MM.1S (cell line): ENCODE measurements around the gene TAF9B.
A peak's percentile ranks its signal among the peaks of the same experiment; 100 is the strongest.
"Not testable (repeated sequence)": the region's sequence is repeated elsewhere in the genome, so short reads cannot be mapped to it uniquely, and the experiment has no call there.

Experiments used
- DNase-seq: peaks from one replicate; pipeline ENCODE4 v3.0.0-alpha.2; 2015
- H2AFZ ChIP-seq: fragments of 300-600 bp; sonication (generic); 2 replicates; pipeline ENCODE4 v1.6.0; 2016; ENCODE audit warnings: antibody characterized with exemption, low read length
- H3F3A ChIP-seq: fragments of 300-600 bp; sonication (generic); 2 replicates; pipeline ENCODE4 v1.6.1; 2016; ENCODE audit warnings: mild to moderate bottlenecking, antibody characterized with exemption, low read length, moderate library complexity, mixed read lengths; ENCODE audit not compliant: insufficient read depth
- H3K27ac ChIP-seq: fragments of 300-600 bp; sonication (generic); 2 replicates; pipeline ENCODE4 v1.5.1; 2016; ENCODE audit warnings: mild to moderate bottlenecking, low read length
- H3K27me3 ChIP-seq: fragments of 300-600 bp; sonication (generic); replicated peaks from 2 replicates; pipeline ENCODE4 v1.6.0; 2016; ENCODE audit warnings: low read length; ENCODE audit not compliant: insufficient read depth
- H3K36me3 ChIP-seq: fragments of 300-600 bp; sonication (generic); replicated peaks from 2 replicates; pipeline ENCODE4 v1.6.1; 2016; ENCODE audit warnings: mild to moderate bottlenecking, low read length, mixed read lengths; ENCODE audit not compliant: insufficient read depth
- H3K4me1 ChIP-seq: fragments of 300-600 bp; sonication (generic); 2 replicates; pipeline ENCODE4 v1.6.1; 2016; ENCODE audit warnings: low read length, mixed read lengths
- H3K4me2 ChIP-seq: fragments of 300-600 bp; sonication (generic); 2 replicates; pipeline ENCODE4 v1.6.0; 2016; ENCODE audit warnings: low read depth, low read length
- H3K4me3 ChIP-seq: fragments of 300-600 bp; sonication (generic); 2 replicates; pipeline ENCODE4 v1.5.1; 2016; ENCODE audit warnings: low read length, mixed read lengths
- H3K79me2 ChIP-seq: fragments of 300-600 bp; sonication (generic); 2 replicates; pipeline ENCODE4 v1.6.1; 2016; ENCODE audit warnings: mixed run types, low read length, mixed read lengths
- H3K9ac ChIP-seq: fragments of 300-600 bp; sonication (generic); 2 replicates; pipeline ENCODE4 v1.6.1; 2016; ENCODE audit warnings: low read length, mixed read lengths
- H3K9me2 ChIP-seq: fragments of 300-600 bp; sonication (generic); replicated peaks from 2 replicates; pipeline ENCODE4 v1.6.1; 2016; ENCODE audit warnings: mild to moderate bottlenecking, low read length, mixed read lengths; ENCODE audit not compliant: insufficient read depth
- H3K9me3 ChIP-seq: fragments of 300-600 bp; sonication (generic); replicated peaks from 2 replicates; pipeline ENCODE4 v1.6.1; 2016; ENCODE audit warnings: mild to moderate bottlenecking, low read length, mixed read lengths; ENCODE audit not compliant: insufficient read depth
- H4K20me1 ChIP-seq: fragments of 300-600 bp; sonication (generic); 2 replicates; pipeline ENCODE4 v1.6.1; 2016; ENCODE audit warnings: mild to moderate bottlenecking, low read length, moderate library complexity, mixed read lengths; ENCODE audit not compliant: insufficient read depth
- EZH2 ChIP-seq: fragments of 300-600 bp; sonication (generic); optimal IDR thresholded peaks from 2 replicates; pipeline ENCODE3; 2017; ENCODE audit warnings: low read depth, mild to moderate bottlenecking, antibody characterized with exemption, low read length, mixed read lengths
- EZH2phosphoT487 ChIP-seq: fragments of 300-600 bp; sonication (generic); IDR thresholded peaks from 2 replicates; pipeline ENCODE4 v1.6.1; 2018; ENCODE audit warnings: antibody characterized with exemption, low read length
- TF ChIP-seq, protein P1 (sequence below): fragments of 300-600 bp; sonication (generic); IDR thresholded peaks from 2 replicates; pipeline ENCODE4 v1.5.1; 2016; ENCODE audit warnings: antibody characterized with exemption, low read length, mixed read lengths

Gene TAF9B

GRCh38 chrX:78147002-78147540, 7.6 kb upstream of the TAF9B start:
- not testable (repeated sequence) for H2AFZ ChIP-seq, H3K4me2 ChIP-seq, H3K9ac ChIP-seq, H4K20me1 ChIP-seq, H3K79me2 ChIP-seq, H3K4me3 ChIP-seq, H3K9me3 ChIP-seq, H3K27ac ChIP-seq, DNase-seq, H3F3A ChIP-seq, H3K36me3 ChIP-seq, H3K27me3 ChIP-seq, H3K9me2 ChIP-seq, H3K4me1 ChIP-seq

DNA sequence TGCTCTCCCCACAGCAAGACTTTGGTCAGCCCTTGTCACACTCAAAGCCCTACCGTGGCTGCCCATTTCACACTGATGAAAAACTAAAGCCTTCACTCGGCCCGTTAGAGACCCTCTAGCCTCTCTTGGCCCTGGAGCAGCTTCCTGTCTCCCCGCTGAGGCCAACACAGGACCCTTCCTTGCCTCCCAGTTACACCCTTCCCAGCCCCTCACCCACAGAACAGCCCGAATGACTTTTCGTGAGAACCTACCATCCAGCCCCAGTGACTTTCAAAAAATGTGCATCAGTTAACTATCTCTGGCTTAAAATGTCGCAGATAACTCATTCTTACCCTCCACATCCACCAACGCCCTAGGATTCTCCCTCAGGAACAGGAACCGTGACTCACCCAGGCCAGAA, 756 bp upstream of the TAF9B start:
- Histone ChIP-seq H2AFZ (no peak overlapping the region), H3K9me3 (no peaks in the 10 kb centered on the region), H3K9ac (no peak overlapping the region)

DNA sequence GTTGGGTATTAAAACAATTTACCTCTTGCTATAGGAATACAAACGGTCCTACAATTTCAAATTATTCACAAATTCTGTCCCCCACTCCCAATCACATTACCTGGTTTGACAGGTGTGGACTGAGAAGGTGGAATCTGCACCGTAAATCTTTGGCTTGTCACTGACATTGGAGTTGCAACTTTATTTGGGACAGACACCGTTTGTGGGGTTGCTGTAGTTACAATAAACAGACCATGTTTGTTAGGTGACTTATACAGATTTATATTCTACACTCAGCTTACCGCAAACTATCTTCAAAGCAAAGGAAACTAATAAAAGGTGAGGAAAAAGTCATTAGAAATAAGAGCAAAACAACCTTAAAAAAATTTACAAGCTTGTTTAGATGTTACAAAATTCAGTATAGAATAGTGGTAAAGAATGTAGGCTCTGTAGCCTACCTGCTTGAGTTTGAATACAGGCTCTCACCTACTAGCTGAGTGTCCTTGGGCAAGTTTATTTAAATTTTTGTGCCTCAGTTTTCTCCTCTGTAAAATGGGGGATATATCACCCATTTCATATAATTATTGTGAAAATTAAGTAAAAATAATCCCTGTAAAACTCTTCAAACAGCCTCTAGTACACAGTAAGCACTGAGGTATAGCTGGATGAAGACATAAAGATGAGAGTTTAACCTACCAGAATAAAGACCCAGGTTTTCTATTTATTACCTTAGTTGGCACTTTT, 6.1 kb downstream of the TAF9B start:
- Histone ChIP-seq H3K4me1 (peaks cover 26% of the 10 kb centered on the region), H2AFZ (no peak overlapping the region), H3K9me3 (no peaks in the 10 kb centered on the region), H3F3A (peaks cover 18% of the 10 kb centered on the region), H3K9ac (no peak overlapping the region), H3K27ac (peak overlapping the region; percentile 65), H3K36me3 (no peaks in the 10 kb centered on the region), H3K9me2 (no peaks in the 10 kb centered on the region), H3K79me2 (peaks cover 3% of the 10 kb centered on the region; the same call in 1 of the 2 replicates), H3K4me3 (no peak overlapping the region), H3K27me3 (no peaks in the 10 kb centered on the region), H4K20me1 (no peaks in the 10 kb centered on the region), H3K4me2 (no peak overlapping the region)
- no peak for DNase-seq
- TF ChIP-seq EZH2phosphoT487 (no peak), EZH2 (no peak)
- TF ChIP-seq, protein P1, sequence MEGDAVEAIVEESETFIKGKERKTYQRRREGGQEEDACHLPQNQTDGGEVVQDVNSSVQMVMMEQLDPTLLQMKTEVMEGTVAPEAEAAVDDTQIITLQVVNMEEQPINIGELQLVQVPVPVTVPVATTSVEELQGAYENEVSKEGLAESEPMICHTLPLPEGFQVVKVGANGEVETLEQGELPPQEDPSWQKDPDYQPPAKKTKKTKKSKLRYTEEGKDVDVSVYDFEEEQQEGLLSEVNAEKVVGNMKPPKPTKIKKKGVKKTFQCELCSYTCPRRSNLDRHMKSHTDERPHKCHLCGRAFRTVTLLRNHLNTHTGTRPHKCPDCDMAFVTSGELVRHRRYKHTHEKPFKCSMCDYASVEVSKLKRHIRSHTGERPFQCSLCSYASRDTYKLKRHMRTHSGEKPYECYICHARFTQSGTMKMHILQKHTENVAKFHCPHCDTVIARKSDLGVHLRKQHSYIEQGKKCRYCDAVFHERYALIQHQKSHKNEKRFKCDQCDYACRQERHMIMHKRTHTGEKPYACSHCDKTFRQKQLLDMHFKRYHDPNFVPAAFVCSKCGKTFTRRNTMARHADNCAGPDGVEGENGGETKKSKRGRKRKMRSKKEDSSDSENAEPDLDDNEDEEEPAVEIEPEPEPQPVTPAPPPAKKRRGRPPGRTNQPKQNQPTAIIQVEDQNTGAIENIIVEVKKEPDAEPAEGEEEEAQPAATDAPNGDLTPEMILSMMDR: no peak

More for the DNA sequence above, 756 bp upstream of the TAF9B start:
- no peak for DNase-seq
- no peaks in the 10 kb centered on the region for H3K9me2 ChIP-seq
- no peaks in the 10 kb centered on the region for H3K4me1 ChIP-seq
- peaks cover 6% of the 10 kb centered on the region; the same call in 1 of the 2 replicates for H3K79me2 ChIP-seq
- H3K36me3 ChIP-seq: no peaks in the 10 kb centered on the region
- no peak overlapping the region; the same call in 1 of the 2 replicates for H3K4me3 ChIP-seq
- no peak overlapping the region for H3K27ac ChIP-seq
- peaks cover 6% of the 10 kb centered on the region; the same call in 1 of the 2 replicates for H3F3A ChIP-seq
- peak overlapping the region; percentile 63; the same call in 1 of the 2 replicates for H3K4me2 ChIP-seq
- H4K20me1 ChIP-seq: no peaks in the 10 kb centered on the region
- no peaks in the 10 kb centered on the region for H3K27me3 ChIP-seq
- TF ChIP-seq, protein P1: no peak
- TF ChIP-seq EZH2: no peak
- TF ChIP-seq EZH2phosphoT487: no peak

- Histone ChIP-seq H3K9ac (no peak overlapping the region), H3K79me2 (peaks cover 12% of the 10 kb centered on the region; the same call in 1 of the 2 replicates), H3K4me3 (no peak overlapping the region), H3K4me1 (peaks cover 26% of the 10 kb centered on the region), H3K9me3 (no peaks in the 10 kb centered on the region), H4K20me1 (no peaks in the 10 kb centered on the region), H3K27ac (peak overlapping the region; percentile 32; the same call in 1 of the 2 replicates), H3F3A (peaks cover 18% of the 10 kb centered on the region; the same call in 1 of the 2 replicates), H3K9me2 (no peaks in the 10 kb centered on the region), H2AFZ (no peak overlapping the region), H3K4me2 (0 out of 2 replicates have a peak overlapping the region, but pooled peaks have one; percentile 29), H3K36me3 (no peaks in the 10 kb centered on the region), H3K27me3 (no peaks in the 10 kb centered on the region)
- no peak for DNase-seq
- no peak for TF ChIP-seq EZH2
- no peak for TF ChIP-seq EZH2phosphoT487
- TF ChIP-seq, protein P1: no peak
Measured at GRCh38 chrX:78131117-78131516, 8.3 kb downstream of the TAF9B start.
